Breast epithelium (tissue), 3 donors: ENCODE measurements around the gene LIMS1.

Experiments used
- CTCF ChIP-seq, 3 donors: fragments of 450-650 bp; IDR thresholded peaks; one replicate each; pipeline ENCODE4 v1.5.1; 2016 to 2017; ENCODE audit warnings: antibody characterized with exemption in 3 of 3, mild to moderate bottlenecking in 3 of 3, moderate library complexity in 3 of 3
- POLR2A ChIP-seq: fragments of 450-650 bp; IDR thresholded peaks from one replicate; pipeline ENCODE4 v1.6.1; 2016; ENCODE audit warnings: antibody characterized with exemption, mild to moderate bottlenecking, moderate library complexity

- TF ChIP-seq POLR2A (no peak), CTCF (IDR thresholded peaks at IDR 0.05) (no peak)
Measured at GRCh38 chr2:108625186-108625827, 91.0 kb downstream of the LIMS1 start.
